Measurements from ENCODE around the gene CAV1. TPM values are rescaled to one million over a fixed set of nuclear protein-coding genes. Genes with fewer than 3 reads are reported as not detected.
"Not testable (repeated sequence)": the region's sequence is repeated elsewhere in the genome, so short reads cannot be mapped to it uniquely, and the experiment has no call there.

The CAV1 gene
- total and polyA plus RNA-seq, 2 experiments from 2014 or later, result 0.69 to 3.2 TPM

- H3K4me1 ChIP-seq (ENCODE audit: low read depth), result peaks cover 4% of the 10 kb centered on the region
- TF ChIP-seq CTCF (IDR thresholded peaks at IDR 0.05; ENCODE audit: low read depth, low read length), result no peak
- no peak overlapping the region for H3K4me3 ChIP-seq
- H3K27me3 ChIP-seq, result no peaks in the 10 kb centered on the region
- no peak overlapping the region for H3K27ac ChIP-seq
- H3K36me3 ChIP-seq, result no peaks in the 10 kb centered on the region
- no peaks in the 10 kb centered on the region for H3K9me3 ChIP-seq (ENCODE audit: low read depth)
- DNase-seq (ENCODE audit: low read depth in 1 of 2, low spot score in 1 of 2), result no peak
These were observed 60.6 kb downstream of the CAV1 start for GRCh38 chr7:116585392-116585791.

- no peak for TF ChIP-seq CTCF (IDR thresholded peaks at IDR 0.05; ENCODE audit: low read depth, low read length)
- DNase-seq (ENCODE audit: low read depth in 1 of 2, low spot score in 1 of 2), result no peak
- H3K9me3 ChIP-seq (ENCODE audit: low read depth), result no peaks in the 10 kb centered on the region
- no peaks in the 10 kb centered on the region for H3K27me3 ChIP-seq
- peaks cover 4% of the 10 kb centered on the region for H3K4me1 ChIP-seq (ENCODE audit: low read depth)
- H3K27ac ChIP-seq, result no peak overlapping the region
- no peak overlapping the region for H3K4me3 ChIP-seq
- no peaks in the 10 kb centered on the region for H3K36me3 ChIP-seq
These were observed 61.1 kb downstream of the CAV1 start for GRCh38 chr7:116585967-116586366.

- not testable (repeated sequence) for H3K27ac ChIP-seq; H3K4me1 ChIP-seq (ENCODE audit: low read depth); H3K36me3 ChIP-seq
These were observed 62.4 kb downstream of the CAV1 start for GRCh38 chr7:116587200-116587599.

GRCh38 chr7:116588225-116588624 lies 63.4 kb downstream of the CAV1 start:
- TF ChIP-seq CTCF (IDR thresholded peaks at IDR 0.05; ENCODE audit: low read depth, low read length), result no peak
- Histone ChIP-seq H3K4me1 (ENCODE audit: low read depth) (peaks cover 10% of the 10 kb centered on the region), H3K36me3 (no peaks in the 10 kb centered on the region), H3K4me3 (no peak overlapping the region), H3K27ac (no peak overlapping the region), H3K9me3 (ENCODE audit: low read depth) (no peaks in the 10 kb centered on the region), H3K27me3 (no peaks in the 10 kb centered on the region)
- DNase-seq (ENCODE audit: low read depth in 1 of 2, low spot score in 1 of 2), result peak in 1 of 2 donors; percentile 77

More at GRCh38 chr7:116587200-116587599, 62.4 kb downstream of the CAV1 start:
- H3K4me3 ChIP-seq; H3K27me3 ChIP-seq; H3K9me3 ChIP-seq (ENCODE audit: low read depth); DNase-seq (ENCODE audit: low read depth in 1 of 2, low spot score in 1 of 2): not testable (repeated sequence)

DNA sequence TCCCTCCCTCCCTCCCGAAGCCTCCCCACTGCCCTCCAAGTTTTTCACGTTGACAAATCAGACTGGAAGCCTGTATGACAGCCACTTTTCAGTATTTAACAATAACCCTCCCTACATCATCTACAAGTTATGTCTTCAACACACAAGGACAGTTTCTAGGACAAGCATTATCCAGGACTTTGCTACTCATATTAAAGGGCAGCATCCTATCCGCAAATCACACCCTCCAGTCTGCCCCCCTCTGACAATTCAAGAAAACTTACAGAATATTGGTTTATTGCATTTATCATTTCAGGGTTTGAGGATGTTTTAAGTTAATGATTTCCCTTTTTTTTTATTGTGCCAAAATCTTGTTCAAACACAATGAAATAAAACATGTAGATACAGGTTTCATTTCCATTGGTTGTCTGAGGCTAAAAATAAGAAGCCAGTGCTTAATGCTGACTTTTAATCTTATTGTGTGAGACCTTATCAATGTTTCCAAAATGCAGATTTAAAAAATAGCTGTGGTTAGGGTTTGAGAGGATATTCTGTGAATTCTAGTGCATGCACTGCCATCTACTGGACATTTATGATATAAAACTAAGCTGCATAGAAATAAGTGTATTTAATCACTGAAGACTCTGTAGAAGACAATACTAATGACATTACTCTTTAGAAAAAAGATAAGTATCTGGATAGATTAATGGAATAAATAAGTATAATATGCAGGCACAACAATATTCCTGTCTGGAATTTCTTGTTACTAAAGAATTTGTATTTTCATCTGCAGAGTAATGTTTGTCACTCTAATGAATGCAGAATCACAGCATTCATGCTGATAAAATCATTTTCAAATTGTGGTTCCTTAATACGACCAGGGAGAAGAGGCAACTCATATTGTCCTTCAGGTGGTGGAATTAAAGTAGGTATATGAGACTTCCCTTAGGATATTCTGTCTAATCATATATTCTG lies 64.1 kb downstream of the CAV1 start:
- no peaks in the 10 kb centered on the region for H3K36me3 ChIP-seq
- no peak overlapping the region for H3K4me3 ChIP-seq
- H3K27ac ChIP-seq, result no peak overlapping the region
- no peaks in the 10 kb centered on the region for H3K9me3 ChIP-seq (ENCODE audit: low read depth)
- peak; percentile 67 to 83 for DNase-seq (ENCODE audit: low read depth in 1 of 2, low spot score in 1 of 2)
- H3K27me3 ChIP-seq, result no peaks in the 10 kb centered on the region
- H3K4me1 ChIP-seq (ENCODE audit: low read depth), result peaks cover 10% of the 10 kb centered on the region
- peak; percentile 47 for TF ChIP-seq CTCF (IDR thresholded peaks at IDR 0.05; ENCODE audit: low read depth, low read length)

All from cardiac muscle cell (in vitro differentiated cells and primary cell).